Activated B cell treated with CpG ODN at 0.5 μM for 24 hours (primary cell): ENCODE data around the gene DDR1. TPM values are rescaled to one million over a fixed set of nuclear protein-coding genes. Genes with fewer than 3 reads are reported as not detected.

Source experiments
- ATAC-seq: fragments of 200-7000 bp; cut with Tn5 transposase; one replicate; pipeline ENCODE4 v1.10.0; 2021; ENCODE audit warnings: low read depth, mild to moderate bottlenecking, moderate library complexity
- CTCF ChIA-PET: fragments of 350-600 bp; sonication (Branson Sonifier 250); formaldehyde crosslinking; loops from one replicate; lab custom pipeline; 2021; ENCODE audit warnings: antibody characterized with exemption; lab: Charles Lee
- POLR2A ChIA-PET: fragments of 350-600 bp; sonication (Branson Sonifier 250); formaldehyde crosslinking; loops from one replicate; lab custom pipeline; 2021; ENCODE audit warnings: antibody characterized with exemption; lab: Charles Lee
- DNase-seq: peaks from one replicate; pipeline ENCODE4 v3.0.0; 2022
- H3K27ac Mint-ChIP-seq: one replicate; pipeline ENCODE4 v1.8.0; 2020; ENCODE audit warnings: mixed read lengths
- H3K27me3 Mint-ChIP-seq: one replicate; pipeline ENCODE4 v1.8.0; 2021; ENCODE audit warnings: mixed read lengths
- H3K36me3 Mint-ChIP-seq: one replicate; pipeline ENCODE4 v1.8.0; 2021; ENCODE audit warnings: low read depth, mixed read lengths
- H3K4me1 Mint-ChIP-seq: one replicate; pipeline ENCODE4 v1.8.0; 2021; ENCODE audit warnings: mixed read lengths
- H3K4me3 Mint-ChIP-seq: one replicate; pipeline ENCODE4 v1.8.0; 2020; ENCODE audit warnings: mild to moderate bottlenecking, mixed read lengths
- H3K9me3 Mint-ChIP-seq: one replicate; pipeline ENCODE4 v1.8.0; 2020; ENCODE audit warnings: mixed read lengths
- CTCF ChIP-seq: fragments of 200-600 bp; IDR thresholded peaks from one replicate; pipeline ENCODE4 v1.8.0; 2022; ENCODE audit warnings: antibody characterized with exemption, mild to moderate bottlenecking
- intact Hi-C: fragments of 100-400 bp; cut with micrococcal nuclease; formaldehyde crosslinking; loops from one replicate; pipeline ENCODE4 v1.15.1; 2024
- total RNA-seq: library from RNA; stranded (reverse); gene quantifications from 2 replicates; pipeline ENCODE4 v1.2.3, GENCODE V29; 2022

The DDR1 gene
- total RNA-seq, 1 donor from 2014 or later = 18.7 TPM

- Mint-ChIP-seq H3K36me3 (peaks cover 19% of the 10 kb centered on the region), H3K4me1 (peaks cover 54% of the 10 kb centered on the region), H3K27ac (peak overlapping the region; percentile 1), H3K4me3 (peak overlapping the region; percentile 84), H3K27me3 (no peaks in the 10 kb centered on the region), H3K9me3 (no peaks in the 10 kb centered on the region)
- CTCF ChIA-PET = no interaction called here
- intact Hi-C loops = loop anchor here (2.0 kb wide), 1 partner anchor 29 kb away; the partner anchor contains the start of gene VARS2
- DNase-seq (no peak), ATAC-seq (no peak)
- POLR2A ChIA-PET = interaction anchor here (0.6 kb wide), 1 partner anchor 262 kb away, joined by 4 read pairs; no protein-coding TSS in a partner anchor
- TF ChIP-seq CTCF = no peak
Measured at GRCh38 chr6:30885999-30886896, 1.9 kb downstream of the DDR1 start.

- peaks cover 19% of the 10 kb centered on the region for H3K36me3 Mint-ChIP-seq
- H3K27me3 Mint-ChIP-seq = no peaks in the 10 kb centered on the region
- POLR2A ChIA-PET = interaction anchor here (0.6 kb wide), 1 partner anchor 263 kb away, joined by 4 read pairs; no protein-coding TSS in a partner anchor
- H3K4me3 Mint-ChIP-seq = no peak overlapping the region
- CTCF ChIA-PET = no interaction called here
- TF ChIP-seq CTCF = no peak
- peaks cover 48% of the 10 kb centered on the region for H3K4me1 Mint-ChIP-seq
- no peak for ATAC-seq
- intact Hi-C loops = no loop called here
- peak overlapping the region; percentile 1 for H3K27ac Mint-ChIP-seq
- DNase-seq = no peak
- H3K9me3 Mint-ChIP-seq = no peaks in the 10 kb centered on the region
Measured at GRCh38 chr6:30886897-30887255, 2.6 kb downstream of the DDR1 start.

- Mint-ChIP-seq H3K36me3 (peaks cover 25% of the 10 kb centered on the region), H3K4me3 (no peak overlapping the region), H3K9me3 (no peaks in the 10 kb centered on the region), H3K27me3 (no peaks in the 10 kb centered on the region), H3K27ac (no peak overlapping the region), H3K4me1 (peaks cover 35% of the 10 kb centered on the region)
- DNase-seq (no peak), ATAC-seq (no peak)
- ChIA-PET POLR2A (no interaction called here), CTCF (no interaction called here)
- intact Hi-C loops = no loop called here
- TF ChIP-seq CTCF = no peak
Measured at GRCh38 chr6:30887901-30888815, 3.8 kb downstream of the DDR1 start.

- intact Hi-C loops = no loop called here
- H3K27ac Mint-ChIP-seq = no peak overlapping the region
- ATAC-seq = no peak
Measured at GRCh38 chr6:30888816-30889495, 4.6 kb downstream of the DDR1 start.

More at GRCh38 chr6:30888816-30889495, 4.6 kb downstream of the DDR1 start:
- CTCF ChIA-PET = interaction anchor here (1.3 kb wide), 1 partner anchor 25 kb away, joined by 3 read pairs; the partner anchor contains the start of gene VARS2
- no peaks in the 10 kb centered on the region for H3K27me3 Mint-ChIP-seq
- no peak for TF ChIP-seq CTCF
- no peak for DNase-seq
- H3K4me3 Mint-ChIP-seq = no peak overlapping the region
- POLR2A ChIA-PET = no interaction called here
- H3K36me3 Mint-ChIP-seq = peaks cover 25% of the 10 kb centered on the region
- no peaks in the 10 kb centered on the region for H3K9me3 Mint-ChIP-seq
- peaks cover 28% of the 10 kb centered on the region for H3K4me1 Mint-ChIP-seq
